Activated gamma-delta T cell treated with Interleukin-2 at 50 U/mL for 16 hours (primary cell): Measurements from ENCODE around the gene TUBB.
A peak's percentile ranks its signal among the peaks of the same experiment; 100 is the strongest.
"Not testable (repeated sequence)": the region's sequence is repeated elsewhere in the genome, so short reads cannot be mapped to it uniquely, and the experiment has no call there.

ENCODE experiments used
- DNase-seq: peaks from one replicate; pipeline ENCODE4 v3.0.0-alpha.2; 2020

The TUBB gene

GRCh38 chr6:30687659-30688431 is 32.3 kb upstream of the TUBB start:
- DNase-seq, result no peak

- no peak for DNase-seq
Measured at GRCh38 chr6:30688569-30688968, 31.6 kb upstream of the TUBB start.

- no peak for DNase-seq
Measured at GRCh38 chr6:30689022-30689865, 30.9 kb upstream of the TUBB start.

DNA sequence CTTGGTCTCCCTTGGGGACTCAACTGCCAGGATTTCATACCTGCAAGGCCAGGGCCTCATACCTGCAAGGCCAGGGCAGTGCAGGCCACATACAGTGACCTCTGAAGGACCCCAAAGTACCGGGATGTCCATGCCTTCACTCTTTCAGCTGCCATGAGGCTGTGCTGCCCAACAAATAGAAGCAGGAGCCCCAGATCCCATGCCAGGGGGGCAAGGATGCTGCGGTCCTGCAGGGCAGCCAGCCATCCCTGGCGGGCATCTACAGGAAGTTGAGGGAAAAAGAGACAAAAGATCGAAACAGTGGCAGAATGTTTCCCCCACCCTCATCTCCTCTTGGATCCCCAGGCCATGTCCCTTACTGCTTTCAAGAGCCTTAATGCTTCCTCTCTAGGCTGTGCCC is 30.2 kb upstream of the TUBB start:
- DNase-seq, result no peak

DNA sequence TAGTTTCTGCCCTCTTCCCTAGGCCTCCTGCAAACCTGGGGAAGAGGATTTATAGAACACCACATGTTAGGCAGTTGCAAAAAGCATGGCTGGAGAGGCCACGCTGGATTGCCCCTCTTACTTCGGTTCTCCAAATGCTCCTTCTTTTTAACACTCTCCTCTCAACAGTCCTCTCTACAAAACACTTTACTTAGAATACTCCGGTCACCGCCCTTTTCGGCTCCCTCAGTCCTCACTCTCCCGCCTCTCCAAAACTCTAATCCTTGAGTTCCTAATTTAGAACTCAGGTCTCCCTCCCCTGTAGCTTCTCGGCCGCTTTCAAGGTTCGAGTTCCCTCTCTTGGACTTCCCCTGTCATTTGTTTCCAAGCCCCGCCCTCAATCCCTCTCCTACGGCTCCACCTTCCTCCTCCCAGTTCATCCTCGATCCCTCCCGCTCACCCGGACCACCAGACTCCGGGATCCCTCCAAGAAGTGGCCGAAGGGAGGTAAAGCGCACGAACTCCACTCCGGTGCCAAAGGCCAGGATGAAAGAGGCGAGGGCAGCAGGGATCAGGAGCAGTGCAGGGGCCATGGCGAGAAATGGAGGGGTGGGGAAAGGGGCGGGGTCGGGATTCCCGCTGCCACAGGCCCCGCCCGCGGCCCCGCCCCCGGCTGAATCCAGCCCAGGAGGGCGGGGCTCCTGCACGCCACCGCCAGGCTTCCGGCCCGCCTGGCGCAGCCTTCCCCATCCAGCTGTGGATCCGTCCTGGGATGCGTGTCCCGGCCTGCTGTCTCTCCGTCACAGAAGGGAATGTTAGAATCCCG is 29.5 kb upstream of the TUBB start, which contains the start of gene NRM:
Gene NRM (minus strand): TSS at position 582 of the 805 bp plus-strand sequence. CDS start 10 bp downstream, at position 572.
- peak; percentile 52 for DNase-seq

DNA sequence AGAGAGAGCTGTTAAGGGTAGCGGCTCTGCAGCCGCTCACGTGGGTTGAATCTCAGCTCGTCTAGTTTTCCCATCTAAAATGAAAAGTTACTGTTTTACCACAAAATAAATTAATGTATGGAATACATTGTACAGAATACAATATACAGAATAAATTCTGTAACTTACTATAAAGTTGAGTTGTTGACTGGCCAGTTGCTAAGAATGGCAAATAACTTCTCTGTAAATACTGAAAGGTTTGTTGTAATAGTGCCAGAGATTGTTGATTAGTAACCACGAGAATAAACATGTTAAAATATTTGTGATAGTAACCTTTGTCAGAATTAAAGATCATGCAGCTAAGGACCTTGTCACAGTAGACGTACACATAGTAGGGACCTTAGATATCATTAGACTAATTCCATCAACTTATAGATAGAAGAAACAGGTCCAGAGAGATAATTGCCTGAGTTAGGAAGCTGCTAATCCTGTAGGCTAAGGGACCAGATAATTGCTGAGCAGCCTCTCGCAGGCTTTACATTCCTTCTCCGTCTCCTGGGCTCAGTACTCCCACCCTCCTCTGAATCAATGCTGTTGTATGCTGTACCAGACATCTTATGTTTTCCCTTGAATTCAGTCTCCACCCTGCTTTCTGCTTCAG is 28.8 kb upstream of the TUBB start:
- DNase-seq, result no peak

DNA sequence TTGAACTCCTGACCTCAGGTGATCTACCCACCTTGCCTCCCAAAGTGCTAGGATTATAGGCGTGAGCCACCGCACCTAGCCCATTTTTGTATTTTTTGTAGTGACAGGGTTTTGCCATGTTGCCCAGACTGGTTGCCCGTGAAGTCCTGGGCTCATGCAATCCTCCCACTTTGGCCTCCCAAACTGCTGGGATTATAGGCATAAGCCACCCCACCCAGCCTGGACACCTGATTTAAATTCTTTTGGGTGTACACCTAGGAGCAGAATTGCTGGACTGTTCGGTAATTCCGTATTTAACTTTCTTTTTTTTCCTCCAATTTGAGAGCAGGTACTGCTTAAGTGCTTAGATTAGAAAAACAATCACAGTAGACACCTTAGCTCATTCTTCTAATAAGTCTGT is 23.7 kb upstream of the TUBB start:
- DNase-seq, result no peak

GRCh38 chr6:30700340-30700739 is 19.8 kb upstream of the TUBB start:
- no peak for DNase-seq

DNA sequence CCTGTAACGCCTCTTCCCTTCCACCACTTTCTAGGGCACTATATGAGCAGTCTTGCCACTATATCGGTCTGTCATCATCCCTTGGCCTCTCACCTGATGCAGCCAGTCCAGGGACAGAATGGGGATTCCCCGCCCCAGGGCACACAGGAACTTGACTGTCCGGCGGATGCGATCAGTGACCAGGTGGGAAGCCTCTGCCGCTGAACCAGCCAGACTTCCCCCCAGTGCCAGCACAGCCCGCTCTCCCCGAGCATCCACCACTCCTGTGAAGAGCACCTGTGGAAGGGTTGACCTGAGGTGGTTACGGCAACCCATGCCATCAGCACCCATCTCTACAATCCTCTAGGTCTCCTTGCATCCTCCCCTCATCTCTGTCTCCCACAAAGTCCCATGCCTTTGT is 17.1 kb upstream of the TUBB start:
- DNase-seq, result no peak

GRCh38 chr6:30703821-30704220 is 16.3 kb upstream of the TUBB start:
- no peak for DNase-seq

DNA sequence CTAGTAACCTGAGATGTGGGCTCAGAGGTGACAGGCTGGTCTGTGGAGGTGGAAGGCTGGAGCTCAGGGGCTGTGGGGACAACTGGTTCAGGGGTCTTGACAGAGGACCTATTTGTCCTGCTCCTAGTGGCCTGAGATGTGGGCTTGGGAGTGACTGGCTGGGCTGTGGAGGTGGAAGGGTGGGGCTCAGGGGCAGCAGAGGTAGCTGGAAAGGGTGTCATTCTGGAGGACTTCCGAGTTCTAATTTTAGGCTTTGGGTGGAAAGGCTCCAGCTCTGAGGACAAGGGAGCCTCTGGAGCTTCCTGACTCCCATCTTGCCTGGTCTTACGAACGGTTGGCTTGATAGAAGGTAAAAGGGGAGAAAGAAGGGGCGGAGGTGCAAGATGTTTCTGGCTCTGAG is 14.5 kb upstream of the TUBB start:
- DNase-seq, result no peak

DNA sequence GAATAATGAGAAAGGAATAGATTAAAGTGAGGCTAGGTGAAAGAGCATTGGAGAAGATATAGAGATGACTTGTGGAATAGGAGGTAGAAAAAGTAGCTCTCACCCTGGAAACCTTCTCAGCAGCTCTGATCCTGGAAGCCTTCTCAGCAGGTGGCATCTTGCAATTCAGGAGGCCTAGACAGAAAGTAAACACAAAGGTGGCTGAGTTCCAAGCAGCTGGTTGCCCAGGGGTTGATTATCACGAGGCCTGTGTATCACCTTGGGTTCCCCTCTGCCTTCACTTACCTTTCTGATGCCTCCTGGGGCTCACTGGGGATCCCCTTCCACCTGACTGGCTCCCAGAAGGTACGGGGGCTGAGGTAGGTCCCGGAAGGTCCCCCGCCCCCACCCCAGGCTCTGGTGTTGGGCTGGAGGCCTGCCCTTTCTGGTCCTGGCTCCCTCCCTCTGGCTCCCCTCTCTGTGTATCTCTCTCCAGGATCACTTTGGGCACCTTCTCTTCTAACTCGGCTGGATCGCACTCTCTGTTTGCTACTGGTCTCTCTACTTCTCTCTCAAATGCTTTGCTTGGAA is 12.8 kb upstream of the TUBB start:
- no peak for DNase-seq

DNA sequence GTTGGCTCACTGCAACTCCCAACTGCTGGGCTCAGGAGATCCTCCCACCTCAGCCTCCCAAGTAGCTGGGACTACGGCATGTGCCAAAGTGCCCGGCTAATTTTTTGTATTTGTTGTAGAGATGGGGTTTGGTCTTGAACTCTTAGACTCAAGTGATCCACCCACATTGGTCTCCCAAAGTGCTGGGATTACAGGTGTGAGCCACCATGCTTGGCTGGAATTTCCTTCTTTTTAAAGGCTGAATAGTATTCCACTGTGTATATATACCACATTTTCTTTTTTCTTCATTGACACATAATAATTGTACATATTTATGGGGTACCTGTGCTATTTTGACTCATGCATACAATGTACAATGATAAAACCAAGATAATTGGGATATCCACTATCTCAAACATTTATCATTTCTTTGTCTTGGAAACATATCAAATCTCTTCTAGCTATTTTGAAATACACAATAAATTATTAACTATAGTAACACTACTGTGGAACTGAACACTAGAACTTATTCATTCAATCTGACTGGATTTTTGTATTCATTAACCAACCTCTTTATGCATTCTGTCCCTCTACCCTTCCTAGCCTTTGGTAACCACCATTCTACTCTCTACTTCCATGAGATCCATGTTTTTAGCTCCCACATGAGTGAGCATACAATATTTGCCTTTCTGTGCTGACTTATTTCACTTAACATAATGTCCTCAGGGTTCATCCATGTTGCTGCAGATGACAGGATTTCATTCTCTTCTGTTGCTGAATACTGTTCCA is 10.9 kb upstream of the TUBB start:
- no peak for DNase-seq

GRCh38 chr6:30711758-30712380 is 8.3 kb upstream of the TUBB start:
- no peak for DNase-seq

GRCh38 chr6:30712441-30712945 is 7.7 kb upstream of the TUBB start:
- no peak for DNase-seq

DNA sequence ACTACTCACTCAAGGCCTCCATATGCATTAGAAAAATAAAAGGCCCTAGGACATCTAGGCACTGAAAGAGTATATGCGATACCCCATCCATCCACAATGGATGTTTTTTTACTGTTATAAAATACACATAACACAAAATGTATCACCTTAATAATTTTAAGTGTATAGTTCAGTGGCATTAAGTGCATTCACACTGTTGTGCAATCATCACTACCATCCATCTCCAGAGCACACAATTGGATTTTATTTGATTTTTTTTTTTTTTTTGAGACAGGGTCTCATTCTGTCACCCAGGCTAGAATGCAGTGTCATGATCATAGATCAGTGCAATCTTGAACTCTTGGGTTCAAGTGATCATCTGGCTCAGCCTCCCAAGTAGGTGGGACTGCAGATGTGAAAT is 5.9 kb upstream of the TUBB start:
- no peak for DNase-seq

DNA sequence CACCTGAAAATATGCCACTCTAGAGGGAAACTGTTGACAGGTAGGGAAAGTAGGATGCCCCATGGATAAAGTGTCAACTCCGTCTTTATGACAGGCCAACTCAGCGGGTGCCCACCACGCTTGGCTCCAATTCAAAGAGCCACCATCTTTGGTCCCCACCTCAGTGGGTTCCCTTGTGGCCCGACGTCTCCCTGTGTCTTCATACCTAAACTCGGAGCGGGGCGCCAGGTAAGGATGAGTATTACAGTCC is 3.3 kb upstream of the TUBB start:
- DNase-seq, result no peak

- peak; percentile 99 for DNase-seq
Measured at GRCh38 chr6:30717129-30717844, 2.9 kb upstream of the TUBB start, which contains the start of gene MDC1. Gene MDC1 (minus strand): TSS chr6:30717281. CDS start chr6:30715175, 2,106 bp downstream.

GRCh38 chr6:30717845-30718720 is 2.1 kb upstream of the TUBB start:
- DNase-seq, result not testable (repeated sequence)
